ENCODE measurements around the gene RAB40C.

GRCh38 chr16:600781-601180 is 10.9 kb downstream of the RAB40C start:
- TF ChIP-seq POLR2A (IDR thresholded peaks at IDR 0.05; ENCODE audit: low read length) = no peak
- no peak for TF ChIP-seq NFE2L2 (conservative IDR thresholded peaks at IDR 0.05; ENCODE audit: low read length)

Measured in A549 (cell line).